ENCODE data around the gene G6PC3. TPM values are rescaled to one million over a fixed set of nuclear protein-coding genes. Genes with fewer than 3 reads are reported as not detected.

Gene G6PC3
- total RNA-seq, 8 experiments from 2014 or later = 43.6 to 194 (median 63.4) TPM

Other genes with a start within 250 kb of the G6PC3 start
- gene MPP3, start 237.6 kb upstream of the G6PC3 start, total RNA-seq = 10 to 100 TPM in 5 of 8 experiments, 1 to 10 TPM in 3; 1.5 to 26.7 (median 19.3) TPM
- 1 to 10 TPM in 1 of 8 experiments, under 1 TPM in 5, not detected in 2; 0.11 to 1.3 (median 0.39) TPM for gene CD300LG, start 223.6 kb upstream of the G6PC3 start, total RNA-seq
- 10 to 100 TPM in 5 of 8 experiments, 1 to 10 TPM in 2, under 1 TPM in 1; 0.25 to 26.9 (median 18.2) TPM for gene MPP2, start 163.2 kb upstream of the G6PC3 start, total RNA-seq
- gene PPY, start 128.3 kb upstream of the G6PC3 start, total RNA-seq = 1 to 10 TPM in 2 of 8 experiments, under 1 TPM in 1, not detected in 5; 0.54 to 3.5 (median 1.7) TPM
- 1 to 10 TPM in 1 of 8 experiments, under 1 TPM in 2, not detected in 5; 0.27 to 2.8 (median 0.47) TPM for gene PYY, start 116.8 kb upstream of the G6PC3 start, total RNA-seq
- 1 to 10 TPM in 6 of 8 experiments, under 1 TPM in 2; 0.31 to 3.4 (median 1.4) TPM for gene NAGS, start 66.1 kb upstream of the G6PC3 start, total RNA-seq
- gene TMEM101, start 55.8 kb upstream of the G6PC3 start, total RNA-seq = 10 to 100 TPM; 24.5 to 49.3 (median 34.4) TPM
- gene LSM12, start 4.1 kb upstream of the G6PC3 start, total RNA-seq = 10 to 100 TPM; 31.4 to 74.8 (median 47.5) TPM
- 10 to 100 TPM; 15.9 to 60.5 (median 41.7) TPM for gene HDAC5, start 52.9 kb downstream of the G6PC3 start, total RNA-seq
- gene HROB, start 71.2 kb downstream of the G6PC3 start, total RNA-seq = 1 to 10 TPM in 4 of 8 experiments, under 1 TPM in 4; 0.61 to 5.1 (median 1.1) TPM
- 1 to 10 TPM in 6 of 8 experiments, under 1 TPM in 2; 0.60 to 3.4 (median 1.5) TPM for gene ASB16, start 100.0 kb downstream of the G6PC3 start, total RNA-seq
- gene TMUB2, start 116.2 kb downstream of the G6PC3 start, total RNA-seq = 10 to 100 TPM; 24.0 to 41.8 (median 31.8) TPM
- gene ATXN7L3, start 129.1 kb downstream of the G6PC3 start, total RNA-seq = 10 to 100 TPM; 32.3 to 59.2 (median 50.3) TPM
- 10 to 100 TPM; 34.4 to 94.0 (median 55.9) TPM for gene UBTF, start 148.9 kb downstream of the G6PC3 start, total RNA-seq
- under 1 TPM in 7 of 8 experiments, not detected in 1; 0.05 to 0.62 (median 0.10) TPM for gene SLC4A1, start 197.4 kb downstream of the G6PC3 start, total RNA-seq
- 10 to 100 TPM in 5 of 8 experiments, 1 to 10 TPM in 3; 1.8 to 84.1 (median 49.1) TPM for gene RUNDC3A, start 237.9 kb downstream of the G6PC3 start, total RNA-seq